IMR-90 (cell line): ENCODE results near the gene FAM117B. TPM values are rescaled to one million over a fixed set of nuclear protein-coding genes. Genes with fewer than 3 reads are reported as not detected.

Experiments
- MXI1 ChIP-seq: IDR thresholded peaks from 2 replicates; pipeline ENCODE4 v1.6.1; 2012; ENCODE audit warnings: low read depth, mild to moderate bottlenecking, low read length, moderate library complexity, borderline replicate concordance
- RCOR1 ChIP-seq: IDR thresholded peaks from 2 replicates; pipeline ENCODE4 v1.6.1; 2012; ENCODE audit warnings: mild to moderate bottlenecking, low read length, improper control_type of control experiment; ENCODE audit not compliant: insufficient replicate concordance
- USF2 ChIP-seq: fragments of 150-350 bp; IDR thresholded peaks from 2 replicates; pipeline ENCODE4 v1.6.1; 2017; ENCODE audit warnings: mild to moderate bottlenecking, antibody characterized with exemption, low read length, low read depth
- polyA plus RNA-seq, 3 experiments: library from polyadenylated mRNA; depleted of rRNA; stranded (reverse); fragments of >200 nt; gene quantifications; 2 replicates each; pipeline ENCODE4 v1.2.3, GENCODE V29; 2012; ENCODE audit warnings: low replicate concordance in 1 of 3
- total RNA-seq: library from RNA; depleted of rRNA; stranded (reverse); fragments of >200 nt; gene quantifications from 2 replicates; pipeline ENCODE4 v1.2.3, GENCODE V29; 2012

Gene FAM117B
- total and polyA plus RNA-seq, 2 of the 4 experiments (the other 2 are of a cell fraction), result 0.54 to 0.79 TPM

DNA sequence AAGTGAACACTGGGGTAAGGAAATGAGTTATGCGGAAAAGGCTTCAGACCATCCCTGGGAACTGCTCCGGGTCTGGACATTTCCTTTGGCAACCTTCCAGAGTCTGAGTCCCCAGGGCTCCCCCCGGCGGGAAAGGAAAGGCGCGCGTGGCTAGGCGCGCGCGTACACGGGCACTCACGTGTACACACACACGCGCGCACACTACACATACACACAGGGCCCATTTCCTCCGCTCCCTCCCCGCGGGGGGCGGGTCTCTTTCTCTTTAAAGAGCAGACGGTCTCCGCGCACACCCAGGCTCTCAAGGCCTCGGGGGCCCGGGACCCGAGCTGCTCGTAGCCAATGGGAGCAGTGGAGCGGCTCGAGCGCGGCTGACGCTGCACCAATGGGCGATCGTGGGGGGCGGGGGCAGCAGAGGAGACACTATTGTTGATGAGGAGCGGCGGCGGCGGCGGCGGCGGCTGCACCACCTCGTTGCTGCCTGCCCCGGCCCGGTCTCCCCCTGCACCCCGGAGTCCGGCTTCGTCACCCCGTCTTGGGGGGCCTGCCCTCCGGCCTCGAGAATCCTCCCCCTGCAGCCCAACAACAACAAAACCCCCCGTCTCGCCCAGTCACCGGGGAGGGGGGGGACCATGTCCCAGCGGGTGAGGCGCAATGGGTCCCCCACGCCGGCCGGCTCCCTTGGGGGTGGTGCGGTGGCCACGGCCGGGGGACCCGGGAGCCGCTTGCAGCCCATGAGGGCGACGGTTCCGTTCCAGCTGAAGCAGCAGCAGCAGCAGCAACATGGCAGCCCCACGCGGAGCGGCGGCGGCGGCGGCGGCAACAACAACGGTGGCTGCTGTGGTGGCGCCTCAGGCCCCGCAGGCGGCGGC lies at the start of gene FAM117B (continued):
- TF ChIP-seq USF2, result peak; percentile 37; the same call in 1 of the 2 replicates
- no peak for TF ChIP-seq RCOR1
- peak; percentile 81; the same call in 1 of the 2 replicates for TF ChIP-seq MXI1
